ENCODE measurements around the gene DLX4.
A peak's percentile ranks its signal among the peaks of the same experiment; 100 is the strongest.

DLX4 gene

GRCh38 chr17:49990921-49991320 is 21.9 kb downstream of the DLX4 start:
- no peak for DNase-seq

- no peak for DNase-seq
These were observed 22.4 kb downstream of the DLX4 start for GRCh38 chr17:49991409-49991808.

- no peak for DNase-seq
These were observed 23.4 kb downstream of the DLX4 start for GRCh38 chr17:49992191-49992932.

DNA sequence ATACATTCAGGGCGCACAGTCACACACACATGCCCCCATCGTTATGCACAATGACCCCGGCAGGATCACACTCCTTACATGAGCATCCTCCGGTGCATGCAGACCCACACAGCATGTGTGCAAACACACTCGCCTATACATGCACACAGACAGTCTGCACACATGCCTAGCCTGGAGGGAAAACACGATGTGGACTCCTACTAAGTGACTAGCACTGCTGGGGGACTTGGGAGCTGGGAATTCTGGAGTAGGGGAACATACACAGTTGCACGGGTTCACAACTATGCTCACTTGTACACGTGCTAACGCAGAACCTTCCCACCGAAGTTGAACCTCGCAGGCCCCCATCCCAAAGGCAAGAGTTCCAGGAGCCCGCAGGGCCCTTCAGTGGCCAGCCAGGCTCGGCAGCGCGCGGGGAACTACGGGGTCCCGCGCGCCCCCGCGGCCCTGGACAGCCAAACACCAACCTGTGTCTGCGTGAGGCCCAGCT is 24.0 kb downstream of the DLX4 start:
- no peak for DNase-seq

DNA sequence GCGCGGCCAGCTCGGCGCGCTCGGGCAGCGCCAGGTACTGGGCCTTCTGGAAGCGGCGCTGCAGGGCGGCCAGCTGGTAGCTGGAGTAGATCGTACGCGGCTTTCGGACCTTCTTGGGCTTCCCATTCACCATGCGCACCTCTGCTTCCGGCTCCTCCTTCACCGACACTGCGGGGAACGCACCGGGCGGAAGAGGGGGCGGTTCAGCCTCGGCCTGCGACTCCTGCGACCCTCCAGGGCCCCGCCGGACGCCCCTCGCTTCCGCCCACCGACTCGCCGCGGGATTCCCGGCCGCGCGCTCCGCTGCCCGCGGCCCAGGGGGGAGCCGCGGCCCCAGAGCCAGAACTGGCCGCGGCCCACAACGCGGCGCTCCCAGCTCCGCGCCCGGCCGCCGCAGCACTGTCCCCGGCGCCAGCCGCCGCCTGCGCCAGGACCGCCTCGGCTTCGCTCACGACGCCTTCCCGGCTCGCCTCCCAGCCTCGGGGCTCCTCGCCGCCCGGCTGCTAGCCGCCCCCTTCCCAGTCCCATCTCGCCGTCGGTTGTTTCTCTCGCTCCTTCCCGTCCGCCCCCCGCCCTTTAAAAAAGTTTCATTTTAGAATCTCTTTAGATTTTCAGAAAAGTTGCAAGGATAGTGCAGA is 24.6 kb downstream of the DLX4 start:
- peak; percentile 24 for DNase-seq

DNA sequence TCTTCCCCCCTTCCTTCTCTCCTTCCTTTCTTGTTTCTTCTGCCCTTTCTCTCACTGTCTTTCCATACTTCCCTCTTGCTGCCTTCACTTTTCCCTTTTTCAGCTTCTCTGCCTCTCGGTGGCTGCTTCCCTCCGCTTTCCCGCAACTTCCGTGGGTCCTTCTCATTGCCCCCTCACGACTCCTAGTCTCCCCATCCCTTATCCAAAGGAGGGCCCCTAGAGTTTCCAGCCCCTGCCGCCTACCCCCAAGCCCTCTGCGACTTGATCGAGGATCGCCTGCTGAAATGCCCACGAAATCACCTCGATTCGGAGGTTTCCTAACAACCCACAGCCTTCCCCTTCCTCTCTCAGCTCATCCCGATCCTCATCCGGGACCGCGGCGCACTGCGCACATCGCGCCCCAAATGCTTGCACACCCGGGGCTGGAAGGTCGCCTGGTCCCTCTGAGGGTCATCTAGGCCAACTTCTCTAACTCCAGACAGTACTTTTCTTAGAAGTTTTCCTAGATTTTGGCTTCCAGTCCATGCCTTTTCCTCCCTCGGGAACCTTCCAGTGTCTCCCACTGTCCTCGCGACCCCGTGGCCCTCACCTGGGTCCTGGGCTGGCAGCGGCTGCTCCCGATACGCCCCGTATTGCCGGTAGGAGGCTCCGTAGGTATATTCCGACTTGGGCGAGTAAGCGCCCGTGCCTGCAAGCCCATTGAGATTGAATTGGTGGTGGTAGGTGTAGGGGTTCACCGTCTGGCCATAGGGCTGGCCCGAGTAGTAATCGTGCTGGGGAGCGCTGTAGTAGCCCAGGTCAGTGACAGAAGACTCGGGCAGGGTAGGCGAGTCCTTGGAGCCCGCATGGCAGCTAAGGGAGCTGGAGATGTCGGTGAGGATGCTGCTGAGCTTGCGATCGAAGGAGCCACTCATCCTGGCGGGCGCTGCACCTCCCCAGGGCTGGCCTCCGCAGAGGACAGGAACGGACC is 25.4 kb downstream of the DLX4 start:
- DNase-seq: no peak

GRCh38 chr17:49995055-49995738 is 26.2 kb downstream of the DLX4 start, which contains the start of gene DLX3:
Gene DLX3 (minus strand): TSS chr17:49995224. CDS start chr17:49994998, 226 bp downstream.
- peak; percentile 94 for DNase-seq

DNA sequence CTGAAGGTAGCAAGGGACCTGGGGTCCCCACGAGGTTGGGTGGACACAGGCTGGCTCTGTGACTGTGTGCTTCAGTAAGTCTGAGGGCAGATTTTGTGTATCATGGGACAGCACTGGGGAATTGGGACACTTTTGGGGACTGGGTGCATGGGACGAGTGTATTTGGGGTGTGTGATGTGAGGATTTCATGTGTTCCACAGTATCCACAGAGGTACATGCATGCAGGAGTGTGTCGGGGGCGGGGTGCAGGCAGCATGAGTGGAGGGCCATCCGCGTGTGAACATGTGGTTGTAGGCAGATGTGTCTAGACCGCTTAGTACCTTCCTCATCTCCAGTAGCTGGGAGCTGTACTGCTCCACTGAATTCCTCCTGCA is 27.1 kb downstream of the DLX4 start:
- DNase-seq: no peak

DNA sequence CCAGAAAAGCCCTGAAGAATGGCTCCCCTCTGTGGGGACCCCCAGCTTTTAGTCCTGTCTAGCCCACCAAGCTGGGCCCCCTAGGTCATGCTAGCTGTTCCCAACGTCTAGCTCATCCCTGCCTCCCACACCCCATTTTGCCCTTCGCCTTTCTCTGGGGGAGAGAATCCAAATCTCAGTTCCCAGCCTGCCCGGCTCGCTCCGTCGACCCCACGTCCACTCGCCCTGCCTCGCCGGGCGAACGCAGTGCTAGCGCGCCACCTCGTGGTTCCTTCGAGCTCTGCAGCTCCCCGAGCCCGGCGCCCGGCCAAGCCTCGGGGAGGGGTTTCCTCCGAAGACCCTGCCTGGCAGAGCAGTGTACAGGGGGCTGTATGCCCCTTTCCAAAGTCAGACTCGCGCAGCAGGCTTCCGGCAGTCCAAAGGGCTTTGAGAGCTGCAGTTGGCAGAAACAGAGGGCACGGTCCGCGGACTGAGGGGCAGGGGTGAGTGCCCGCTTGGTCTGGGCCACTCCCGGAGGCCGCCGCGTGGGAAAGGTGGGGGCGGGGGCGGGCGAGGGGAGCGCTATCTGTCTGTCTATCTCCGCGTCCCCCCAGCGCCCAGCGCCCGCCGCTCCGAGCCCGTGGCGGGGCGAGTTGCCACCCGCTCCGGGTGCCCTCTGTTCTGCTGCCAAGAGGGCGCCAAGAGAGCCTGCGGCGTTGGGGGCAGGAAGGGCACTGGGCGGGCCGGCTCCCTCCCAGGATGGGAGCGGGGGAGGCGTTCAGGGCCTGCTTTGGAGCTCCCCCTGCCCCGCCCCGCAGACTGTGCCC is 27.7 kb downstream of the DLX4 start:
- DNase-seq: peak; percentile 74

DNA sequence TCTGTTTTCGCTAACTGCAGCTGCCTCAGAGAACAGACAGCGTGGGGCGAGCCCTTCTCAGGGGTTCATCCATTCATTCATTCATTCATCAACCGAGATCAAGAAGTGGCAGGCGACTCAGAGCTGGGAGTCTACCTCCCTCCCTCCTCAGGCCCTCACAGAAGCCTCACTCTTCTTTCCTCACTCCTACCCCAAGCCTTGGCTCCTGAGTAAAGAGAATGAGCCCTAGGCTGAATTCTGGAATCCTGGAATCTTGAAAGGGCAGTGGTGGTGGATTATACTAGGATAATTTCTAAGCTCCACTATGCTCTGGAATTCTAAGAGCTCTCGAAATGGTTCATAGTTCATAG is 28.3 kb downstream of the DLX4 start:
- DNase-seq: no peak

DNA sequence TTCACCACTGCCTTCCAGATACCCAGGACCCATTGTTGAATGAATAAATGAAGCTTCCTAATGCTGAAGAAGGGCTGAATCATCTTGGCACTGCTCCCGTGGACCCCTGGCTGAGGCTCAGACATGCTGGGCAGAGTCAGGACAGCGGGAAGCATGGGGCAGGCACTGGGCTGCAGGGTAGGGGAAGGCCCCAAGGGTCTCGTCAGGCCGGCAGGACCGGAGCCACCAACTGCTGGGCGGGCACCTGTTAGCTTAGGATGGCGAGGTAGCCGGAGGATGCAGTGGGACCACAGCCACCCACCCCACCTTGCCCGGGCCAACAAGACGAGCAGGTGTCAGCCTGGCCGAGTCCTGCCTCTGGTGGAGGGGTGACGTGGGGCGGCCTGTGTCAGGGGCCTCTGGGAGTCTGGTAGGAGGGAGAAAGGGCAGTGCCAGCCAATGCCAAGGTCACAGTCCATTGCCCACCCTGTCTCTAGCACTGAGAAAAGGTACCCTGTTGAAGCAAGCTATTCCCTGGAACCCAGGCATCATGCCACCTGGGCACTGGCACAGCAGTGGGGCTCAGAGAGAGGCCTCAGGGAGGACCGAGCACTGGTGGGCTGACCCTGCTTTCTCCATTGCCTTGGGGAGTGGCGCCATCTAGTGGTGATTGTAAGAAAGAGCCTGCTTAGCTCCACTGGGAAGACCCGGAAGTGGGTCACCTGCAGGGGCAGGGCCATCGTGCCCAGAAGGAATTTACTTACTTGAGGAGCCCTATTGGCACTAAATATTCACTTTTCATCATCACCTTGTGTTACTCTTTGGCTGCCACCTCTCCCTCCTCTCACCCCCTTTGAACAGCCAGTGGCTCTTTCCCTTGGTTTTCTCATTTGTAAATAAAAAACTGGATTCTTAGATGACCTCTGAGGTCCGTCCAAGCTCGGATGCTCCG is 29.0 kb downstream of the DLX4 start:
- DNase-seq: peak; percentile 92

GRCh38 chr17:49998836-49999511 is 30.0 kb downstream of the DLX4 start:
- no peak for DNase-seq

- DNase-seq: no peak
These were observed 34.9 kb downstream of the DLX4 start for GRCh38 chr17:50003911-50004310.

- DNase-seq: no peak
These were observed 40.3 kb downstream of the DLX4 start for GRCh38 chr17:50009282-50009681.

DNA sequence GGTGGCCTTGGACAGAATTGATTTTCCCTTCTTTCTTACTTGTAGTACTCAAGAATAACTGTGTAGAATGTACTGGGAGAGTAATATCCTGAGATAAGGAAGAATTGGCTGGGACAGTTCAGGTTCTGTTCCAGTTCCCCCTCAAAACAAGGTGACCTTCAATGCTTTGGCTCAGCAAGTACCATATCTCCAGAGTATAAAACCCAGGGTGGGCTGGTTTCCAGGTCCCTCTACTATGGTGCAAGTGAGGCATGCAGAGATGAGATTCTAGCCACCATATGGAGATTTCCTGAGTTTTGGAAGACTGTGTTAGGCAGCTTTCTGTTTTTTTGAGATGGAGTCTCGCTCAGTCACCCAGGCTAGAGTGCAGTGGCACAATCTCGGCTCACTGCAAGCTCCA is 44.1 kb downstream of the DLX4 start:
- no peak for DNase-seq

- no peak for DNase-seq
These were observed 45.6 kb downstream of the DLX4 start for GRCh38 chr17:50014471-50015088.

GRCh38 chr17:50015146-50015545 is 46.2 kb downstream of the DLX4 start:
- no peak for DNase-seq

- no peak for DNase-seq
These were observed 49.9 kb downstream of the DLX4 start for GRCh38 chr17:50018909-50019308.

- no peak for DNase-seq
These were observed 52.0 kb downstream of the DLX4 start for GRCh38 chr17:50020841-50021599.

Measured in NCI-H2227 treated with DMSO at 0.1 percent for 48 hours (cell line).